ENCODE data around the gene RUVBL2.

- TF ChIP-seq CTCF (conservative IDR thresholded peaks at IDR 0.05; ENCODE audit: low read depth, low read length) (no peak), ELK1 (IDR thresholded peaks at IDR 0.05; ENCODE audit: borderline replicate concordance, low read depth, low read length) (no peak), POLR2A (IDR thresholded peaks at IDR 0.05; ENCODE audit: low read depth, low read length) (no peak), MXI1 (IDR thresholded peaks at IDR 0.05; ENCODE audit: borderline replicate concordance, low read depth, low read length) (no peak), FOS (IDR thresholded peaks at IDR 0.05; ENCODE audit: low read depth, low read length) (no peak), MAZ (IDR thresholded peaks at IDR 0.05; ENCODE audit: borderline replicate concordance, low read depth, low read length) (no peak), RCOR1 (IDR thresholded peaks at IDR 0.05; ENCODE audit: insufficient replicate concordance, low read length) (no peak), RAD21 (IDR thresholded peaks at IDR 0.05; ENCODE audit: low read length) (no peak), NFE2L2 (IDR thresholded peaks at IDR 0.05; ENCODE audit: low read depth, low read length) (no peak), USF2 (IDR thresholded peaks at IDR 0.05; ENCODE audit: low read depth, low read length) (no peak)
These were observed 28.4 kb downstream of the RUVBL2 start for GRCh38 chr19:49022116-49022515.

All from IMR-90 (cell line).